ENCODE data around the gene UBE2E2.

UBE2E2 gene

GRCh38 chr3:23189187-23189586 lies 13.9 kb upstream of the UBE2E2 start:
- no peak overlapping the region for H3K4me3 ChIP-seq (ENCODE audit: control insufficient read depth, low read depth, low read length)
- no peak for DNase-seq (ENCODE audit: low read depth)
- TF ChIP-seq, protein P1, sequence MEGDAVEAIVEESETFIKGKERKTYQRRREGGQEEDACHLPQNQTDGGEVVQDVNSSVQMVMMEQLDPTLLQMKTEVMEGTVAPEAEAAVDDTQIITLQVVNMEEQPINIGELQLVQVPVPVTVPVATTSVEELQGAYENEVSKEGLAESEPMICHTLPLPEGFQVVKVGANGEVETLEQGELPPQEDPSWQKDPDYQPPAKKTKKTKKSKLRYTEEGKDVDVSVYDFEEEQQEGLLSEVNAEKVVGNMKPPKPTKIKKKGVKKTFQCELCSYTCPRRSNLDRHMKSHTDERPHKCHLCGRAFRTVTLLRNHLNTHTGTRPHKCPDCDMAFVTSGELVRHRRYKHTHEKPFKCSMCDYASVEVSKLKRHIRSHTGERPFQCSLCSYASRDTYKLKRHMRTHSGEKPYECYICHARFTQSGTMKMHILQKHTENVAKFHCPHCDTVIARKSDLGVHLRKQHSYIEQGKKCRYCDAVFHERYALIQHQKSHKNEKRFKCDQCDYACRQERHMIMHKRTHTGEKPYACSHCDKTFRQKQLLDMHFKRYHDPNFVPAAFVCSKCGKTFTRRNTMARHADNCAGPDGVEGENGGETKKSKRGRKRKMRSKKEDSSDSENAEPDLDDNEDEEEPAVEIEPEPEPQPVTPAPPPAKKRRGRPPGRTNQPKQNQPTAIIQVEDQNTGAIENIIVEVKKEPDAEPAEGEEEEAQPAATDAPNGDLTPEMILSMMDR (conservative IDR thresholded peaks at IDR 0.05; ENCODE audit: control insufficient read depth, insufficient read depth, low read depth, low read length), result no peak

GRCh38 chr3:23192816-23193215 lies 10.3 kb upstream of the UBE2E2 start:
- TF ChIP-seq, protein P1 (conservative IDR thresholded peaks at IDR 0.05; ENCODE audit: control insufficient read depth, insufficient read depth, low read depth, low read length), result no peak

GRCh38 chr3:23193831-23194230 lies 9.3 kb upstream of the UBE2E2 start:
- H3K4me3 ChIP-seq (ENCODE audit: control insufficient read depth, low read depth, low read length), result no peak overlapping the region
- TF ChIP-seq, protein P1 (conservative IDR thresholded peaks at IDR 0.05; ENCODE audit: control insufficient read depth, insufficient read depth, low read depth, low read length), result no peak
- no peak for DNase-seq (ENCODE audit: low read depth)

More at GRCh38 chr3:23192816-23193215, 10.3 kb upstream of the UBE2E2 start:
- H3K4me3 ChIP-seq (ENCODE audit: control insufficient read depth, low read depth, low read length), result no peak overlapping the region
- no peak for DNase-seq (ENCODE audit: low read depth)

DNA sequence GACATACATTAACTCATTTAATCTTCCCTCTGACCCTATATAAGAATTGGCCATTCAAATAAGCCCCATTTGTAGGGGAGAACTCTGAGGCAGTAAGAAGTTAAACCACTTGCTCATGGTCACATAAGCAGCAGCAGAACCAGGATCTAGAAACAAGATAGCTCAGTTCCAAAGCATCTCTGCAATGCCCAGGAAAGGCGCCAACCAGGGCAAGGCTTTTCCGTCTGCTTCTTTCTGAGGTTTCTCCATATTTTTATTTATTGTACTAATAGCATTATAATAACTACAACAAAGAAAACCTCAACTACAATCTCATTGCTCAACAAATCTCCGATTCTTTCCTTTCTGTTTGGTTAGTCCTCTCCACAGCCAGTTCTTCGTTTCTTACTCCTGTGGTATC lies 4.3 kb upstream of the UBE2E2 start:
- peak; percentile 5 for DNase-seq (ENCODE audit: low read depth)
- H3K4me3 ChIP-seq (ENCODE audit: control insufficient read depth, low read depth, low read length), result no peak overlapping the region
- TF ChIP-seq, protein P1 (conservative IDR thresholded peaks at IDR 0.05; ENCODE audit: control insufficient read depth, insufficient read depth, low read depth, low read length), result no peak

DNA sequence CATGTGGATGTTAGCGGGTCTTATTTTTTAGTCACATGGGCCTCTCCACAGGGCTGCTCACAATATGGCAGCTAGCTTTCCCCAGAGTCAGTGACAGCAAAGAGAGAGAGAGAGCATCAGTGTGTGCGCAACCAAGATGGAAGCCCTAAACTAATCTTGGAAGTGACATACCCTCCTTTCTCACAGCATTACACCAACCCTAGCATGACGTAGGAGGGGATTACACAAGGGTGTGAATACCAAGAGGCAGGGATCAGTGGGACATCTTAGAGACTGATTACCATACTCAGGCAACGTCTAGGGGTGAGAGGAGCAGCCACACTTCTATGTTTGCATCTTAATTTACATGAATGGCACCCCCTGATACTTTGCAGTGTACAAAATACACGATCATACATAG lies 3.5 kb upstream of the UBE2E2 start:
- TF ChIP-seq, protein P1 (conservative IDR thresholded peaks at IDR 0.05; ENCODE audit: control insufficient read depth, insufficient read depth, low read depth, low read length), result no peak
- no peak for DNase-seq (ENCODE audit: low read depth)
- no peak overlapping the region for H3K4me3 ChIP-seq (ENCODE audit: control insufficient read depth, low read depth, low read length)

- DNase-seq (ENCODE audit: low read depth), result no peak
Measured at GRCh38 chr3:23201154-23201838, 1.8 kb upstream of the UBE2E2 start.

More at GRCh38 chr3:23201154-23201838, 1.8 kb upstream of the UBE2E2 start:
- TF ChIP-seq, protein P1 (conservative IDR thresholded peaks at IDR 0.05; ENCODE audit: control insufficient read depth, insufficient read depth, low read depth, low read length), result no peak
- no peak overlapping the region for H3K4me3 ChIP-seq (ENCODE audit: control insufficient read depth, low read depth, low read length)

Measured in fibroblast of mammary gland (primary cell).